Measurements from ENCODE around the gene TAS2R20.

DNA sequence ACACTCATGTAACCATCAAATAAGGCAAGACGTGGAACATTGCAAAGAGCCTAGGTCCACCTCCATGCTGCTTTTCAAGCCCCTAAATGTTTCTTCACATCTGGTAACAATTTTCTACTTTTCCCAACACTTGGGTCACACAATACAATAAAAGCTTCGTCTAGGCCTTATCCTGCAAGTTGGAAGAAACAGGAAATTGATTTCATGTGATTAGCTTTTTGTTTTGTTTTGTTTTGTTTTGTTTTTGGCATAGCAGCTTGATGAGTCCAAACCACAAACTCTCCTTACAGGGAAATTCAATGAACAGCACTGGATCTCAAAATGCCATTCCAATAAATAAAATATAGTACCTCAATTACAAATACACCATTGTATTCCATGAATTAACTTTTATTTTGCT lies 30.7 kb downstream of the TAS2R20 start:
- no peak for TF ChIP-seq POLR2A (IDR thresholded peaks at IDR 0.05)
- TF ChIP-seq CTCF (IDR thresholded peaks at IDR 0.05), result no peak
- no peak for TF ChIP-seq EP300 (IDR thresholded peaks at IDR 0.05)
